Fibroblast of upper back skin (primary cell): ENCODE measurements around the gene FRMD3.

ENCODE experiments used
- DNase-seq: peaks from one replicate; pipeline ENCODE4 v3.0.0-alpha.2; 2013

The FRMD3 gene

DNA sequence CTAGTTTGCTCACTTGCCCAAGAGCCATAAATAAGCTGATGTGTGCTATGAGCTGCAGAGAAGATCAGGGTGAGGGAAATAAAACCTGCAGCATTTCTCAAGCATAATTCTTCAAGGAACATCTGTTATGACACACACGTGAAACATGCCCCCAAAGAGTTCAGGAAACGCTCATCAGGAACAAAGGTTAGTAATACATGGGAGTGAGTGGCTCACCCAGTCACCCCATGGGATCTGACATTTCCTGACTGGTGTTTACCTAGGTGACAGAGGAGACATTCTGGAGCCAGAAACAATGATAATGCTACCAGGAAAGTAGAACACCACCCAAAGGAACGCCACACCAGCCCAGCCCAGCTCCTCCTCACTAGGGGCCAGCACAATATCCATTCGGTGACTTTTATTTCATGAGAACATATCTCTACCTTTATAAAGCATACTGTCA, 66.0 kb downstream of the FRMD3 start:
- DNase-seq: peak; percentile 62

GRCh38 chr9:83471241-83471640, 67.0 kb downstream of the FRMD3 start:
- DNase-seq: no peak

- DNase-seq: no peak
Observed at GRCh38 chr9:83469722-83470121, 68.5 kb downstream of the FRMD3 start.

DNA sequence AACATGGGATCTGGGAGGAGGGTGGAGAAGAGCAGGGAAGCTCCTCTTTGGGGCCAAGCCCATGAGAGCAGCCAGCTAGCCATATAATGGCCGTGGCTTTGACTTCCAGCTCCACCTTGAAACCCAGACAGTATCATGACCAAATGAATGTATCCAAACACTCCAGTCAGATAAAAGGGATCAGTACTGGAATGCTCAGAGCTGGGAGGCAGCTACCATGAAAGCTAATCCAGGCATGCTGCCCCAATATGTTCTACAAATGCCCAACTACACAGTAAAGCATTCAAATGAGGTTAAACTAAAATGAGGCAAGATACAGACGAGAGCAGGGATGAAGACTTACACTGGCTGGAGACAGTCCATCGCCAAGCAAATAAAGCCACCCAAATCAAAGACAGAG, 69.4 kb downstream of the FRMD3 start:
- DNase-seq: no peak

GRCh38 chr9:83466877-83467276, 71.3 kb downstream of the FRMD3 start:
- DNase-seq: peak; percentile 36

DNA sequence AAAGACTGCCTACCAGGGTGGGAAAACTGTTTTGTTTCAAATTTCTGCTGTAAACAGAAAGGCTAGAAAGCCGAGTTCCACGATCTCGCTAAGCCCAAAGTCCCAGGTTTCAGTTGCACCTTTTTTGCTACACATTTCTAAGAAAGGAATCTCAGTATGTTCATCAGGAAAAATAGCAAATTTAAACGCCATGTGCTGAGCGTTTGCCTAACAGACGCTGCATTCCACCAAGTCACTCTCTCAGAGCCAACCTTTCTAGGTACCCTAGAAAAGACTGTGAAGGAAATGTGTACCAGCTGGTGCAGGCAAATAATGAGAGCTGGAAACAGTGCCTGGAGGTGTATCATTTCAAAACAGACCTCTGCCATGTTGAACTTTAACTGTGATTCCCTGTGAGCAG, 71.8 kb downstream of the FRMD3 start:
- DNase-seq: no peak

GRCh38 chr9:83459830-83460229, 78.4 kb downstream of the FRMD3 start:
- no peak for DNase-seq

GRCh38 chr9:83458530-83458929, 79.7 kb downstream of the FRMD3 start:
- no peak for DNase-seq

DNA sequence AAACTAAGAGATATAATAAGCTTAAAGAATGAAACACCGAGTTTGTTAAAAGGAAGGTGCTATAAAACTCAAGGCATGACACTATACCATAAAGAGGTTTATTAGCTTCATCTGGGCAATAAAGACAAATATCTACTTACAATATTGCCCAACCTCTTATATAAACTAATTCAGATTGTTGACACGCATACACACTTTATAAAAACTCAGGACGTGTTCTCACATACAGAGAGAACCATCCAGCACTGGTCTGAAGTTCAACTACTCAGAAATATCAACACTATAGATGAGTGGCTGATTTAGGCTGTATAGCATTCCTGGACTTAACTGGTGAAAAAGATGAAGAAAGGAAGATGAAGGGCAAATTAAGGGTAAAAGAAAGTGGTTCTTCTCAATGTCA, 81.2 kb downstream of the FRMD3 start:
- no peak for DNase-seq

DNA sequence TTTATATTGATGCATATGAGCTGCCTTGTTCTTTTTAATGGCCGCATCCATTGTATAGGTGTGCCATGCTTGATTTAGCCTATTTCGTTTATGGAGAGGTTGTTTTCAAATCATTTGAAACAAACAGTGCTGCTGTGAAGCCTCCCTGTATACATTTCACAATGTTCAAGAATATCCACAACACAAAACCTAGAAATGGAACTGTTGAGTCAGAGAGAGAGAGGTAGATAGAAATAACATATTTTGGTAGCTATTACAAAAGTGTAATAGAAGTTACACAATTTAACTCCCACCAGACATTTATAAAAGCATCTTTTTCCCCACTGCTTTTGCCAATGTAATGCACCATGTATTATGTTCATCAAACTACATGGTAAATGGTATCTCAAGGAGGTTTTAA, 82.0 kb downstream of the FRMD3 start:
- DNase-seq: no peak

DNA sequence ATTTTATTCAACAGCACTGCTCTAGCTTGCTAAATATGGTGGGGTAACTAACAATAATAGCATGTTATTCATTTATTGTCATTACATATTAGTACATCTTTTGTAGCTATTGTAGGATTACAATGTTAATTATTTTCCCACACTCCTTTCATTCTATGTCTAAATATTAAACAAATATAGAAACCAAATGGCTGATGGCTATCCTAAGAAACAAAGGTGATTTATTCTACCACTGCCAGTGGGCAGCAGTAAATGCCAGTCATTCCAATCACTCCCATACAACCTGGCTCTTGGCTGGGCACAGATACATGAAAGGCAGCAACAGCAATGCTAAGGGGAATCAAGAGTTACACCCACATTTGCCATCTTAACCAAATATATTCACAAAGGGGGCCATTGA, 84.1 kb downstream of the FRMD3 start:
- no peak for DNase-seq

- no peak for DNase-seq
Observed at GRCh38 chr9:83451308-83451707, 86.9 kb downstream of the FRMD3 start.

DNA sequence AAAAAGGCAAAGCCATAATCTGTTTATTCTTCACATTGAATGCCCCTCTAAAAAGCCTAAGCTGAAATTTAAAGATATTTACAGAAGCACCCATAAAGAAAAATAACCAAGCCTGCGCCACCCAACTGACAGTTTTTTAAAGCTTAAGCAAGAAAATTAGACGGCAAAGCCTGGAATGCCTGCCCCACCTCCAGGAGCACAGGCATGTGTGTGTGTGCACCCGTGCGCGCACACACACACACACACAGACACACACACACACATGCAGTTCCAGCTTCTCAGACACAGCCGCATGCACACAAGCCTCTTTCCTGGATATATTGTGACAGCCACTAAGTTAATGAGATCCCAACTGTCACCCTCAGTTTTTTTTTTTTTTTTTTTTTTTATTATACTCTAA, 88.2 kb downstream of the FRMD3 start:
- DNase-seq: no peak

DNA sequence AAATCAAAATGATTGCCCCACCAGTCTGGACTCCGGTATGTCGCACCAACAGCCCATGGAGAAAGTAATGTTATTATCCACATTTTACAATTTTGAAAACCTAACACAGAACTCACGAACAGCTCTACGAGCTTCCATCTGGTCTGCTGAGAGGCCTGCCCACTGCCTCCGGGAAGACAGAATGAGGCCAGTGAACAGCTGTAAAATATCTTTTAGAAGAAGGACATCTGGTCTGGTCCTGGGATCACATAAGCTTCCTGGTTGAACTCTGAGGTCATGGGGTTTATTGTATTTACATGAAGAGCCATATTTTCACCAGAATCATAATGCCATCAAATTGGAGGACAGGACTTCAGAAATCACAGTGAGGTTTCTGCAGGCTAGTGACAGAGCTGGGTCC, 89.0 kb downstream of the FRMD3 start:
- no peak for DNase-seq

GRCh38 chr9:83448626-83449025, 89.6 kb downstream of the FRMD3 start:
- no peak for DNase-seq

- DNase-seq: no peak
Observed at GRCh38 chr9:83447351-83447750, 90.8 kb downstream of the FRMD3 start.

DNA sequence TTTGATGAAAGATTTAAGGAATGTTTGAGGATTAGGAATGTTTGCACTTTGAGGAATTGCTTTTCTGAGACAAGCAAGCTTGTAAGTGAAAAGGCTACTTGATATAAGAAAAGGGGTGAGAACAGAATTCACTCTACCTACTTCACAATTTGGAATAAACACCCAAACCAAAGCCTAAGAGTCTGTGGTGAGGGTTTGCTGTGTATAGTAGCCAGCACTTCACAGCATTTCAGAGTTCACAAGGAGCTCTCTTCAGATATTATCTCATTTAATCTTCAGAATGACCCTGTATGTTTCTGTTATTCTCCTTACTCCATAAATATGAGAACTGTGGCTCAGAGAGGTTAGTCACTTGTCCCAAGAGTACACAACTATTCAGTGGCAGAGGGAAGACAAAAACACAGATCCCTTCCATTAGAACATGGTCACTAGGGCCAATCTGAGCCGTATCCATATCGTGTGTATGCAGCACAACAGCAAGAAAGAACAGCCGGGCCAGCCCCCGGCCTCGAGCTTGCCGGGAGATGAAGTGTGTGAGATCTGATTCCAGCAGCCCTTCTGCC, 92.4 kb downstream of the FRMD3 start:
- DNase-seq: no peak

DNA sequence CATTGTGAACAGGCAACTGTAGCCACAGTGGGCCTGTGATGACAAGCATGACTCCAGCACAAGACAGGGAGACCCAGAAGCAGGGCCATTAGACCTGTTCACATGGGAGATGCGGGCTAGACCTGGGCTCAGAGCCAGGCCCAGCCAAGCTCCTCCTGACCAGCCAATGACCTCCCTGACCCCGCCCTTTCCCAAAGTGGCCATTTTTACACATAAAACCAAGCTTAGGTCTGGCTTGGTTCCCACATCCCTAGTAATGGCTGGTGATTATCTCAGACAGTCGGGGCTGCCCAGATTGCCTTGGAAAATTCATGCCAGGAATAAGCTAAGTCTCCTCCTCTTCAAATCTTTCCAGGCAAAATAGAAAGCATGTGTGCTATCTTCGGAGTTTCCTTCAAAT, 94.1 kb downstream of the FRMD3 start:
- peak; percentile 40 for DNase-seq

GRCh38 chr9:83441390-83441789, 96.8 kb downstream of the FRMD3 start:
- no peak for DNase-seq

GRCh38 chr9:83440641-83441040, 97.6 kb downstream of the FRMD3 start:
- no peak for DNase-seq

GRCh38 chr9:83435301-83435700, 102.9 kb downstream of the FRMD3 start:
- DNase-seq: no peak

- no peak for DNase-seq
Observed at GRCh38 chr9:83434254-83434653, 103.9 kb downstream of the FRMD3 start.

- DNase-seq: no peak
Observed at GRCh38 chr9:83433846-83434245, 104.4 kb downstream of the FRMD3 start.

DNA sequence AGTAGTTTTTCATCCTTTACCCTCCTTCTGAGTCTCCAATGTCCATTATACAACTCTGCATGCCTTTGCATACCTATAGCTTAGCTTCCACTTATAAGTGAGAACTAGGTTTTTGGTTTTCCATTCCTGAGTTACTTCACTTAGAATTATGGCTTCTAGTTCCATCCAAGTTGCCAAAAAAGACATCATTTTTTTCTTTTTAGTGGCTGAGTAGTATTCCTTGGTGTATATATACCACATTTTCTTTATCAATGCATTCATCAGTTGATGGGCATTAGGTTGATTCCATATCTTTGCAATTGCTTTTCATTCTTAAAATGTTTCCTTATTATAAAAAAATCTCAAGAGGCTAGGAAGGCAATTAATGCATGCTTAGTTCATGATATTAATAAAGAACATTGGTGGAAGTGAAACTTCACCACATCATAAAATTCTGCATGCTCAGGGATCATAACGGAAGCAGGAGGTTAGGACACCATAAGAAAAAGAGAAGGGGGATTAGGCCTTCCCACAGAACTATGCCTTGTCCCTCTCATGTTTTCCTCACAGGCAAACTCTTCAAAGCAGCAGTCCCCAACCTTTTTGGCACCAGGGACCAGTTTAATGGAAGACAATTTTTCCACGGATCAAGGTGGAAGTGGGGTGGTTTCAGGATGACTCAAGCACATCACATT, 105.2 kb downstream of the FRMD3 start:
- no peak for DNase-seq

DNA sequence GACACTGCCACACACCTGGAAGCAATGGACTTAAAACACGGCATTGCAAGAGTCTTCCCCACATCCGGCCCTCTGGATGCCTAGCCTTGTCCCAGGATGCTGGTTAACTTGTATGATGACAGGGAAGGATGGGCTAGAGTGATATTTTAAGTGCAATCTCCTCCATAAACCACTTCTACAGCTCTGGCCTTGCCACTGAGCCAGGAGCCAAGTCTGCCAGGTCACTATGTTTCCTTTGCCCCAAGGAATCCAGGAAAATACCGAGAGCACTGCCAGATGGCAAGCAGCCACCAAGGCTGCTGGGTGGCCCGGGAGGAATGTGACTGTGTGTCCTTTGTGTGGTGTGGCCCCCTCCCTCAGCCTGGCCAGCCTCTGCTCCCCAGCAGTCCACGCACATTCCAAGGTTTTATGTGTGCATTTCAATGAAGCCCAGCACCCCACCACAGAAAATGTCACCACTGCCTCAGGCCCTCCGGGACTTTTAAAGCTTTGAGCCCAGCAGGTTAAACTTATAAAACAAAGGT, 106.0 kb downstream of the FRMD3 start:
- peak; percentile 90 for DNase-seq
